PFSK-1 (cell line): Measurements from ENCODE around the gene RABGAP1.

Experiments
- FOXP2 ChIP-seq: optimal IDR thresholded peaks from 2 replicates; pipeline ENCODE3; 2011; ENCODE audit warnings: borderline replicate concordance, control low read depth, inconsistent platforms; ENCODE audit not compliant: insufficient read depth; ENCODE audit errors: extremely low read length, extremely low read depth
- POLR2AphosphoS5 ChIP-seq: IDR thresholded peaks from 2 replicates; pipeline ENCODE4 v1.6.1; 2012; ENCODE audit warnings: low read depth, mild to moderate bottlenecking, control low read depth, low read length, moderate library complexity
- SIN3A ChIP-seq: IDR thresholded peaks from 2 replicates; pipeline ENCODE4 v1.6.1; 2012; ENCODE audit warnings: mild to moderate bottlenecking, low read length, moderate library complexity, borderline replicate concordance; ENCODE audit not compliant: insufficient read depth
- TAF1 ChIP-seq: IDR thresholded peaks from 2 replicates; pipeline ENCODE4 v1.6.1; 2012; ENCODE audit warnings: low read length, control low read depth, borderline replicate concordance; ENCODE audit not compliant: insufficient read depth
- TF ChIP-seq, protein P1 (sequence below), 2 experiments: IDR thresholded peaks; 2 replicates each; pipeline versions ENCODE4 v1.6.1 to v1.8.0; 2011 to 2012; ENCODE audit warnings: low read depth in 2 of 2, low read length in 2 of 2, control low read depth in 1 of 2, inconsistent platforms in 1 of 2, mild to moderate bottlenecking in 1 of 2, moderate library complexity in 1 of 2; ENCODE audit not compliant: insufficient read depth in 1 of 2

Gene RABGAP1

GRCh38 chr9:122996586-122996985 lies 55.8 kb downstream of the RABGAP1 start:
- TF ChIP-seq FOXP2 (no peak), SIN3A (no peak), TAF1 (no peak), POLR2AphosphoS5 (no peak)
- TF ChIP-seq, protein P1, sequence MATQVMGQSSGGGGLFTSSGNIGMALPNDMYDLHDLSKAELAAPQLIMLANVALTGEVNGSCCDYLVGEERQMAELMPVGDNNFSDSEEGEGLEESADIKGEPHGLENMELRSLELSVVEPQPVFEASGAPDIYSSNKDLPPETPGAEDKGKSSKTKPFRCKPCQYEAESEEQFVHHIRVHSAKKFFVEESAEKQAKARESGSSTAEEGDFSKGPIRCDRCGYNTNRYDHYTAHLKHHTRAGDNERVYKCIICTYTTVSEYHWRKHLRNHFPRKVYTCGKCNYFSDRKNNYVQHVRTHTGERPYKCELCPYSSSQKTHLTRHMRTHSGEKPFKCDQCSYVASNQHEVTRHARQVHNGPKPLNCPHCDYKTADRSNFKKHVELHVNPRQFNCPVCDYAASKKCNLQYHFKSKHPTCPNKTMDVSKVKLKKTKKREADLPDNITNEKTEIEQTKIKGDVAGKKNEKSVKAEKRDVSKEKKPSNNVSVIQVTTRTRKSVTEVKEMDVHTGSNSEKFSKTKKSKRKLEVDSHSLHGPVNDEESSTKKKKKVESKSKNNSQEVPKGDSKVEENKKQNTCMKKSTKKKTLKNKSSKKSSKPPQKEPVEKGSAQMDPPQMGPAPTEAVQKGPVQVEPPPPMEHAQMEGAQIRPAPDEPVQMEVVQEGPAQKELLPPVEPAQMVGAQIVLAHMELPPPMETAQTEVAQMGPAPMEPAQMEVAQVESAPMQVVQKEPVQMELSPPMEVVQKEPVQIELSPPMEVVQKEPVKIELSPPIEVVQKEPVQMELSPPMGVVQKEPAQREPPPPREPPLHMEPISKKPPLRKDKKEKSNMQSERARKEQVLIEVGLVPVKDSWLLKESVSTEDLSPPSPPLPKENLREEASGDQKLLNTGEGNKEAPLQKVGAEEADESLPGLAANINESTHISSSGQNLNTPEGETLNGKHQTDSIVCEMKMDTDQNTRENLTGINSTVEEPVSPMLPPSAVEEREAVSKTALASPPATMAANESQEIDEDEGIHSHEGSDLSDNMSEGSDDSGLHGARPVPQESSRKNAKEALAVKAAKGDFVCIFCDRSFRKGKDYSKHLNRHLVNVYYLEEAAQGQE (IDR thresholded peaks at IDR 0.05; ENCODE audit: insufficient read depth in 1 of 2, low read depth in 2 of 2, low read length in 2 of 2): no peak

- TF ChIP-seq SIN3A (no peak), TAF1 (no peak), POLR2AphosphoS5 (no peak), FOXP2 (no peak)
- TF ChIP-seq, protein P1 (IDR thresholded peaks at IDR 0.05; ENCODE audit: insufficient read depth in 1 of 2, low read depth in 2 of 2, low read length in 2 of 2): no peak
Observed at GRCh38 chr9:122998448-122998847, 57.6 kb downstream of the RABGAP1 start.

- no peak for TF ChIP-seq TAF1
- TF ChIP-seq, protein P1 (IDR thresholded peaks at IDR 0.05; ENCODE audit: insufficient read depth in 1 of 2, low read depth in 2 of 2, low read length in 2 of 2): no peak
- no peak for TF ChIP-seq FOXP2
- TF ChIP-seq SIN3A: no peak
- no peak for TF ChIP-seq POLR2AphosphoS5
Observed at GRCh38 chr9:123000371-123001068, 59.7 kb downstream of the RABGAP1 start.

DNA sequence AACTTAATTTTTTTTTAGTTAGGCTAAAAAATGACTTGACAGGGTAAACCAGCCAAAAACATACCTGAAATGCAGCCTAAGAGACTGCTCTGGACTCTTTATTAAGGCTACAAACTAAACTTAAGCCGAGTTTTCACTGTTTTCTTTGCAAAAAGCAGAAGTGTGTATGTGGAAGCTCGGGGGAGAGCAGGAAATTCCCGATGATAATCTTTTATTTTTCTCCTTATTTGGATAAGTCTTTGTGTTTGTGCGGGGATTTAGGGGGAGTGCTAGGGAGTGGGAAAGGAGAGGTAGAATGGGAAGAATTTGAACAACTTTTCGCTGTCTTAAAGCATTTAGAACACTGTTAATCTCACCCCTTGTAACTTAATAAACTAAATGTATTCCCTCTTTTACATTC lies 61.9 kb downstream of the RABGAP1 start:
- no peak for TF ChIP-seq TAF1
- TF ChIP-seq, protein P1 (IDR thresholded peaks at IDR 0.05; ENCODE audit: insufficient read depth in 1 of 2, low read depth in 2 of 2, low read length in 2 of 2): no peak
- TF ChIP-seq SIN3A: no peak
- no peak for TF ChIP-seq POLR2AphosphoS5
- TF ChIP-seq FOXP2: no peak

GRCh38 chr9:123003466-123003865 lies 62.6 kb downstream of the RABGAP1 start:
- TF ChIP-seq POLR2AphosphoS5: no peak
- TF ChIP-seq, protein P1 (IDR thresholded peaks at IDR 0.05; ENCODE audit: insufficient read depth in 1 of 2, low read depth in 2 of 2, low read length in 2 of 2): no peak
- TF ChIP-seq FOXP2: no peak
- no peak for TF ChIP-seq TAF1
- TF ChIP-seq SIN3A: no peak
